ENCODE results near the gene SLC17A5. TPM values are rescaled to one million over a fixed set of nuclear protein-coding genes. Genes with fewer than 3 reads are reported as not detected.
"Not testable (repeated sequence)": the region's sequence is repeated elsewhere in the genome, so short reads cannot be mapped to it uniquely, and the experiment has no call there.

The SLC17A5 gene
- total RNA-seq, 4 donors from 2014 or later: 96.3 to 184 (median 159) TPM

DNA sequence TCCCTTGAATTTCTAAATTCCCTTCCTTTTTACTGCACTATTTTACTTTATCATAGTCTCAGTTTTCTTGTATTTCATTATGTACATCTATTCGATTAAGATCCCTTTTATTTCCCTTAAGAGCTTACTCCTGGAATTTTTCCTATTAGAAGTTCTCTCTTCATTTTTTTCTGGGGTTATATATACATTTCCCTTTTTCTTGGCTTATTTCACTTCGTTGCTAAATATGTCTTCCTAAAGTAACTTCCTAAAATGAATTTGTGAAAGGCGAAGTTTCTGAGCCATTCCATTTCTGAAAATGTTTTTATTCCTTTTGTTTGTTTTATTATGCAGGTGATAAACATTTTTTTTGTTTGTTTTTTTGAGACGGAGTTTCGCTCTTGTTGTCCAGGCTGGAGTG, 36.3 kb upstream of the SLC17A5 start:
- no peak overlapping the region for H3K27ac ChIP-seq
- H3K9me3 ChIP-seq: no peaks in the 10 kb centered on the region
- H3K36me3 ChIP-seq: no peaks in the 10 kb centered on the region
- no peaks in the 10 kb centered on the region for H3K27me3 ChIP-seq
- TF ChIP-seq POLR2A (IDR thresholded peaks at IDR 0.05): no peak
- TF ChIP-seq, protein P1, sequence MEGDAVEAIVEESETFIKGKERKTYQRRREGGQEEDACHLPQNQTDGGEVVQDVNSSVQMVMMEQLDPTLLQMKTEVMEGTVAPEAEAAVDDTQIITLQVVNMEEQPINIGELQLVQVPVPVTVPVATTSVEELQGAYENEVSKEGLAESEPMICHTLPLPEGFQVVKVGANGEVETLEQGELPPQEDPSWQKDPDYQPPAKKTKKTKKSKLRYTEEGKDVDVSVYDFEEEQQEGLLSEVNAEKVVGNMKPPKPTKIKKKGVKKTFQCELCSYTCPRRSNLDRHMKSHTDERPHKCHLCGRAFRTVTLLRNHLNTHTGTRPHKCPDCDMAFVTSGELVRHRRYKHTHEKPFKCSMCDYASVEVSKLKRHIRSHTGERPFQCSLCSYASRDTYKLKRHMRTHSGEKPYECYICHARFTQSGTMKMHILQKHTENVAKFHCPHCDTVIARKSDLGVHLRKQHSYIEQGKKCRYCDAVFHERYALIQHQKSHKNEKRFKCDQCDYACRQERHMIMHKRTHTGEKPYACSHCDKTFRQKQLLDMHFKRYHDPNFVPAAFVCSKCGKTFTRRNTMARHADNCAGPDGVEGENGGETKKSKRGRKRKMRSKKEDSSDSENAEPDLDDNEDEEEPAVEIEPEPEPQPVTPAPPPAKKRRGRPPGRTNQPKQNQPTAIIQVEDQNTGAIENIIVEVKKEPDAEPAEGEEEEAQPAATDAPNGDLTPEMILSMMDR (IDR thresholded peaks at IDR 0.05): no peak
- WGBS, 2 donors: 86 to 87% methylated on average over 5 of the region's 5 CpGs
- no peak overlapping the region for H3K4me3 ChIP-seq (replicated peaks in 1 of 3)
- DNase-seq: no peak
- no peaks in the 10 kb centered on the region for H3K4me1 ChIP-seq
- intact Hi-C loops (cut with DNase I): no loop called here

DNA sequence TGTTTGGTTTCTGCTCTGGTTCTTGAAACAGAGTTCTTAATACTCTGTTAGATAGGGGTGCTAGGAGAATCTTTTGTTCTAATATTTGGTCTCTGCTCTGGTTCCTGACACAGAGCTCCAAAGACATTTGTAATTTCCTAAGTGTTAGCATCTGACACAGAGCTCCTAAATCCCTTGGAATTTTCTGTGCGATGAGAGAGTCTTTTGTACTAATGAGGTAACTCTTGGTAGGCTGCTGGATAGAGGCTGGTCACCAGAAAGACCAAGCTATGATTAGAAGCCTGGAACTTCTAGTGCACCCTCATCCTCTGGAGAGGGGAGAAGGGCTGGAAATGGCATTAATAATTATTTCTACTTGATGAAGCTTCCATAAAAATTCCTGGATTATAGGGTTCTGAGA, 34.6 kb upstream of the SLC17A5 start:
- no peak for DNase-seq
- Histone ChIP-seq H3K36me3 (no peaks in the 10 kb centered on the region), H3K9me3 (no peaks in the 10 kb centered on the region), H3K27ac (no peak overlapping the region), H3K4me3 (replicated peaks in 1 of 3) (no peak overlapping the region), H3K4me1 (no peaks in the 10 kb centered on the region), H3K27me3 (no peaks in the 10 kb centered on the region)
- 72 to 94% methylated on average over 1 of the region's 1 CpG for WGBS, 2 donors
- intact Hi-C loops (cut with DNase I): no loop called here
- TF ChIP-seq POLR2A (IDR thresholded peaks at IDR 0.05): no peak
- TF ChIP-seq, protein P1 (IDR thresholded peaks at IDR 0.05): no peak

DNA sequence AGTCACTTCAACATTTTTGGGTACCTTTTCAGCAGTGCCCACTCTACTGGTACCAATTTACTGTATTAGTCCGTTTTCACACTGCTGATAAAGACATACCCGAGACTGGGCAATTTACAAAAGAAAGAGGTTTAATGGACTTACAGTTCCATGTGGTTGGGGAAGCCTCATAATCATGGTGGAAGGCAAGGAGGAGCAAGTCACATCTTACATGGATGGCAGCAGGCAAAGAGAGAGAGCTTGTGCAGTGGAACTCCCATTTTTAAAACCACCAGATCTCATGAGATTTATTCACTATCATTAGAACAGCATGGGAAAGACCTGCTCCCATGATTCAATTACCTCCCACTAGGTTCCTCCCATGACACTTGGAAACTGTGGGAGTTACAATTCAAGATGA, 29.8 kb upstream of the SLC17A5 start:
- WGBS, 2 donors: 89% methylated on average over 2 of the region's 2 CpGs
- H3K4me3 ChIP-seq (replicated peaks in 1 of 3); H3K27ac ChIP-seq; intact Hi-C loops (cut with DNase I); H3K4me1 ChIP-seq; H3K9me3 ChIP-seq; DNase-seq; H3K36me3 ChIP-seq; H3K27me3 ChIP-seq: not testable (repeated sequence)

DNA sequence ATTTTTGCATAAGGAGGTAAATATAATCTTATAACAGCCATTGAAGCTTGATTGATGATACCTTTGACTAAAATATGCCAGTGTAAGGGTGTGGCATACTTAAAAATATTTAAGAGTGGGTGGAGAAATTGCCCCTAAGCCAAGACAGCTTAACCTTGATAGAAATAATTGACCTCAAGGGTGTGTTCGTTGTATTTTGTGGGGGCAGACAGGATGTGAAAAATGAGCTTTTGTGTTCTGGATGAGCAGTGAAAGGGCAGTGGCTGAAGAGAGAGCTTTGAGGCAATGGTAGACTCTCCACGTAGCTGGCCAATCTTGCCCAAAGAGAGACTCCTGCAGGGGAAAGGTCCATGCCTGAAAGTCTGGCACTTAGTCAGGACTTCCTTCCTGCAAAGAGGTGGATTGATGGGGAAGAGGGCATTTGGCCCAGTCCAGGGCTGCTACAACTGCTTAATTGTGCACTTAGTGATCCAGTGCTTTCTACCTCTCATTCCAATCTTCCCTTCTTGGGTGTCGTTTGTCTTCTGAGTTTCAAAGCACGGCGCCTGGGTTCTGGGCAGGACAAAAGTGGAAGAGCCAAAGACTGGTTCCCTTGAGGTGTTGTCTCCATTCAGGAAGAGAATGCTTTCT, 26.6 kb upstream of the SLC17A5 start:
- no peaks in the 10 kb centered on the region for H3K9me3 ChIP-seq
- no peak for DNase-seq
- H3K36me3 ChIP-seq: no peaks in the 10 kb centered on the region
- intact Hi-C loops (cut with DNase I): no loop called here
- no peaks in the 10 kb centered on the region for H3K27me3 ChIP-seq
- H3K27ac ChIP-seq: no peak overlapping the region
- no peak overlapping the region for H3K4me3 ChIP-seq (replicated peaks in 1 of 3)
- WGBS, 2 donors: 70 to 77% methylated on average over 5 of the region's 5 CpGs
- no peaks in the 10 kb centered on the region for H3K4me1 ChIP-seq
- TF ChIP-seq, protein P1 (IDR thresholded peaks at IDR 0.05): no peak
- TF ChIP-seq POLR2A (IDR thresholded peaks at IDR 0.05): no peak

DNA sequence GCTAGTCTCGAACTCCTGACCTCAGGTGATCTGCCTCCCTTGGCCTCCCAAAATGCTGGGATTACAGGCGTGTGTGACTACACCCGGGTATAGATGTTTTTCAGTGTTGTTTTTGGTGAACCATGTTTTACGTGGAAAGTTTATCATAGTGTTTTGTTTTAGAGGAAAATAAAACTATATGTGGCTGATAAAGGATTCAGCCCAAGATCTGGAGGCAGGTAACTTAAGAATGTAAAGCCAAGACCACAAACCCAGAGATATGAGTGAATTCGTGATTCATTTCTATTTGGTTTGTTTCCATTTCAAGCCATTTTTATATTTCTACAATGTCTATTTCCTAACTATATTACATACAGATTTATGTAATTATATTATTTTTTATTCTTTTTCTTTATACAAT, 26.1 kb upstream of the SLC17A5 start:
- H3K27me3 ChIP-seq; DNase-seq; H3K36me3 ChIP-seq; H3K4me1 ChIP-seq; H3K27ac ChIP-seq; H3K9me3 ChIP-seq; H3K4me3 ChIP-seq (replicated peaks in 1 of 3): not testable (repeated sequence)
- intact Hi-C loops (cut with DNase I): loop anchor here (5.0 kb wide), 1 partner anchor 52 kb away; no protein-coding TSS in a partner anchor
- WGBS, 2 donors: 92 to 96% methylated on average over 5 of the region's 5 CpGs

DNA sequence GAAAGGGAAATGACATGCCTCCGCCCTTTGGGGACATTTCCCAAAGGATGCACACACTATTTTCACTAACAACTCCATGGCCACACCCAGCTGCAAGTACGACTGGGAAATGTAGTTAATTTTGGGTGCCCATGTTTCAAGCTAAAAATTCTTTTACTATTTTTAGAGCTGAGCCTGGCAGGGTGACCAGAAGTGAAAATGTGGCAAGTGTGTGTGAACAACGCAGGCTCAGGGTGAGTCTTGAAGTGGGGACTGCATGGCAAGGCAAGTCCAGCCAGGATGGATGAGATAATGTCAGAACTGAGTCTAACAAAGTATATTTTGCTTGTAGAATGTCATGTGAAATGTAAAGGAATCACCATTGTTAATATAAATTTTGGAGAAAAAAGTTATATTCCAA, 25.2 kb upstream of the SLC17A5 start:
- H3K27me3 ChIP-seq: no peaks in the 10 kb centered on the region
- TF ChIP-seq, protein P1 (IDR thresholded peaks at IDR 0.05): no peak
- no peak for TF ChIP-seq POLR2A (IDR thresholded peaks at IDR 0.05)
- H3K27ac ChIP-seq: no peak overlapping the region
- intact Hi-C loops (cut with DNase I): loop anchor here (5.0 kb wide), 1 partner anchor 53 kb away; no protein-coding TSS in a partner anchor
- no peaks in the 10 kb centered on the region for H3K4me1 ChIP-seq
- H3K36me3 ChIP-seq: no peaks in the 10 kb centered on the region
- WGBS, 2 donors: 63 to 71% methylated on average over 3 of the region's 3 CpGs
- no peak overlapping the region for H3K4me3 ChIP-seq (replicated peaks in 1 of 3)
- H3K9me3 ChIP-seq: no peaks in the 10 kb centered on the region
- DNase-seq: no peak
